Gastroesophageal sphincter (tissue), 4 donors: ENCODE data around the gene ACSM5. TPM values are rescaled to one million over a fixed set of nuclear protein-coding genes. Genes with fewer than 3 reads are reported as not detected.

ENCODE experiments used
- ATAC-seq: fragments of 150-250 bp; one replicate; pipeline ENCODE4 v1.9.1; 2016; ENCODE audit warnings: mild to moderate bottlenecking, moderate library complexity
- H3K27ac ChIP-seq, 4 donors: fragments of 200-600 bp; sonication (generic) in 3 of 4; 1 replicate in 3 of 4; 2 replicates in 1 of 4; pipeline ENCODE4 v1.5.1; 2016 to 2019
- H3K27me3 ChIP-seq: fragments of 200-600 bp; sonication (generic); one replicate; pipeline ENCODE4 v1.5.1; 2019
- H3K36me3 ChIP-seq, 2 donors: fragments of 200-600 bp; sonication (generic); one replicate each; pipeline ENCODE4 v1.5.1; 2019; ENCODE audit warnings: control low read depth in 1 of 2
- H3K4me1 ChIP-seq, 3 donors: fragments of 200-600 bp; sonication (generic); 1 replicate in 2 of 3; 2 replicates in 1 of 3; pipeline ENCODE4 v1.5.1; 2016 to 2019; ENCODE audit warnings: control low read depth in 2 of 3
- H3K4me3 ChIP-seq, 2 donors: fragments of 200-600 bp; sonication (generic); one replicate each; pipeline ENCODE4 v1.5.1; 2019; ENCODE audit warnings: mild to moderate bottlenecking in 1 of 2, moderate library complexity in 1 of 2
- H3K9me3 ChIP-seq, 3 donors: fragments of 200-600 bp; sonication (generic); one replicate each; pipeline ENCODE4 v1.5.1; 2017 to 2019; ENCODE audit warnings: control low read depth in 2 of 3
- EP300 ChIP-seq: sonication (generic); formaldehyde crosslinking; IDR thresholded peaks from one replicate; pipeline ENCODE4 v1.6.1; 2017; ENCODE audit warnings: antibody characterized with exemption, mild to moderate bottlenecking
- POLR2A ChIP-seq, 2 donors: fragments of 450-650 bp; IDR thresholded peaks; one replicate each; pipeline ENCODE4 v1.6.1; 2017; ENCODE audit warnings: antibody characterized with exemption in 2 of 2, mild to moderate bottlenecking in 2 of 2, moderate library complexity in 1 of 2
- POLR2AphosphoS5 ChIP-seq: sonication (generic); formaldehyde crosslinking; IDR thresholded peaks from one replicate; pipeline ENCODE4 v1.6.1; 2017; ENCODE audit warnings: antibody characterized with exemption
- WGBS, 2 donors: methylation state at CpG; one replicate each; pipeline ENCODE4 v1.1.5; 2018; ENCODE audit warnings: low coverage in 1 of 2; 5-methylcytosine and 5-hydroxymethylcytosine counted together
- total RNA-seq, 4 donors: library from RNA; depleted of rRNA; stranded (reverse); fragments of >200 nt; gene quantifications; one replicate each; pipeline ENCODE4 v1.1.0, GENCODE V29; 2016
- TF ChIP-seq, protein P1 (sequence below), 4 experiments: fragments of 200-600 bp in 2 of 4; fragments of 450-650 bp in 2 of 4; sonication (generic) in 1 of 4; IDR thresholded peaks; one replicate each; pipeline ENCODE4 v1.5.1; 2017 to 2019; ENCODE audit warnings: antibody characterized with exemption in 4 of 4, mild to moderate bottlenecking in 2 of 4, moderate library complexity in 2 of 4

Gene ACSM5
- total RNA-seq, 4 donors from 2014 or later: 1.3 to 5.4 (median 5.0) TPM

DNA sequence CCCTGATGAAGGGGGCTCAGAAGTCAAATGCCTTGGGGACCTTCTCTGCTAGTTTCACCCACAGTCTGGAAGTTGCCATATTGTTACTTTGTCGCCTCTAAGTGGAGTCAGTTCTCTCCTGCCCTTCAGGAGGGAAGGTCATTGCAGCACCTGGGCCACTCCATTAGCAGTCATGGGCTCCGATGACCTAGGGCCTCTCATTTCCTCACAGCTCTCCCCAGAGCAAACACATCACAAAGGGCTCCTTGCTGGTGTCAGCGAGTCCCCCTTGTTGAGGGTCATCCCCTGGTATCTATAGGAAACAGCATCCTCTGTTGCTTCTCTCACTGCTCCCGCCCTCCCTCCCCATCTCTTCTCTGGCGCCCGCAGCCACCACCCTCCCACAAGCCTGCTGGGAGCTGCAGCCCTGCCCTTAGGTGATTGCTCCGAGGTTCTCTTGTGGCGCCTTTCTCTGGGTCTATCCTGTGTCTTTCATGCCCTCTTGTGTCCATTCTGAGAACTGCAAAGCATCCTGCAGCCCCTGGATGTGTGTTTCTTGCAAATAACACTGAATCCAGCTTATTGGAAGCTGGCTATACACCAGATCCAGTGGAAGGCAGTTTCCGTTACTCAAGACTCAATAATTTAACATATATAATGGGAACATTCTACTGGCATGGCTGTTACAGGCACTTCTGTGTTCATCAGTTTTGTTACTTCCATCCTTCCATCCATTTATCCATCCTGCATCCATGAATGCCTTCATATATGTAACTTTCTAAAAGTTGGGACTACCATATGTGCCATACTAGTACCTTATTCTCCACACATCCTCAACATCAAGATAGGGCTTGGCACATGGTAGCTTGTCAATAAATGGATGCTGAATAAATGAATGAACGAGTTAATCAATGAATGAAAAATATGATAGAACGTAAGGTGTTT is 26.0 kb upstream of the ACSM5 start:
- Histone ChIP-seq H3K9me3 (no peaks in the 10 kb centered on the region), H3K4me3 (no peak overlapping the region), H3K27ac (no peak overlapping the region), H3K4me1 (peaks cover 0 to 11% (median 0%) of the 10 kb centered on the region in 3 donors), H3K27me3 (peaks cover 23% of the 10 kb centered on the region), H3K36me3 (no peaks in the 10 kb centered on the region)
- ATAC-seq: peak; percentile 58
- WGBS, 2 donors: 25 to 32% methylated on average over 10 of the region's 11 CpGs
- TF ChIP-seq POLR2A (IDR thresholded peaks at IDR 0.05): no peak
- TF ChIP-seq POLR2AphosphoS5: no peak
- TF ChIP-seq EP300: no peak
- TF ChIP-seq, protein P1, sequence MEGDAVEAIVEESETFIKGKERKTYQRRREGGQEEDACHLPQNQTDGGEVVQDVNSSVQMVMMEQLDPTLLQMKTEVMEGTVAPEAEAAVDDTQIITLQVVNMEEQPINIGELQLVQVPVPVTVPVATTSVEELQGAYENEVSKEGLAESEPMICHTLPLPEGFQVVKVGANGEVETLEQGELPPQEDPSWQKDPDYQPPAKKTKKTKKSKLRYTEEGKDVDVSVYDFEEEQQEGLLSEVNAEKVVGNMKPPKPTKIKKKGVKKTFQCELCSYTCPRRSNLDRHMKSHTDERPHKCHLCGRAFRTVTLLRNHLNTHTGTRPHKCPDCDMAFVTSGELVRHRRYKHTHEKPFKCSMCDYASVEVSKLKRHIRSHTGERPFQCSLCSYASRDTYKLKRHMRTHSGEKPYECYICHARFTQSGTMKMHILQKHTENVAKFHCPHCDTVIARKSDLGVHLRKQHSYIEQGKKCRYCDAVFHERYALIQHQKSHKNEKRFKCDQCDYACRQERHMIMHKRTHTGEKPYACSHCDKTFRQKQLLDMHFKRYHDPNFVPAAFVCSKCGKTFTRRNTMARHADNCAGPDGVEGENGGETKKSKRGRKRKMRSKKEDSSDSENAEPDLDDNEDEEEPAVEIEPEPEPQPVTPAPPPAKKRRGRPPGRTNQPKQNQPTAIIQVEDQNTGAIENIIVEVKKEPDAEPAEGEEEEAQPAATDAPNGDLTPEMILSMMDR (IDR thresholded peaks at IDR 0.05): peak; percentile 62 to 84 (median 70)

DNA sequence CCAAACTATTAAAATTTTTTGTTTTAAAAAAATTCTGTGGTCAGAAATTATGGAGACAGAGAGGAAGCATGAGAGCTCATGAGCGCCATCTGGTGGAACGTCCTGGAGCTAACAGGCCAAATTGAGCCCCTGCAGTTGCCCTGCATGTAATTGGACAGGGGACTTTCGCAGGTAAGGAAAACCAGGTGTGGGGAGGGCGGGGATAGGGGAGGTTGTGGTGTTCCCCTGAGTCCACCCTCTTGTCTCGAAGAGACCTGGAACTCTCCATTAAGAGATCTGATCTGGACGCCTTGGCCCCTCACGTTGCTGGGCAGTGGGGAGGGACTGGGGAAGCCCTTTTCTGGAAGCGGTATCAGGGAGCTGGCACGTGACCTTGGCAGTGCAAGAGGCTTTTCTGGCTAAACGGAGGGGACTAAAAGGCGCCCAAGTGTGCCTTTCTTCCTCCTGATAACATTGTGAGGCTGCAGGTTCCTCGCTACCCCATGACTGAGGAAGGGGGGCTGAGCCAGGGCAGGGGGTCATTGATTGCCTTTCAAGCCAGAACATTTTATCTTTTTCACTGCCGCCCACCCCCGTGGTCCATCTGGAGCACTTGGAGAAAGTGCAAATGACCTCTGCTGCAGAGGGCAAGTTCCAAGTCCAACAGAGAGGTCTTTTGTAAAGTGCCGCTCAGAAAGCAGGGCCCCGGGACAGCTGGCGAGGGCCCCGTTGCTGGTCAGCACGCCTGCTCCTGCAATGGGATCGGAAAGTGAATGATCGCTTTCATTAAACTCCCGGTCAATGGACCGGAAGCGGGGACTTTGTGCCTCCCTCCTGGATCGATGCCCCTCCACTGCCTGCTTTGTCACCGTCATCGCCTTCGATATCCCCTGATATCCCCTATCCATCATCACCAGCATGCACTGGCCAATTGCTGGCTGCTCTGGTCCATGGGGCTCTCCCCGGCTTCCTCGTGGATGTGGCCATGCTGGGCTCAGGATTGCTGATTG is 23.2 kb upstream of the ACSM5 start:
- Histone ChIP-seq H3K27me3 (peaks cover 9% of the 10 kb centered on the region), H3K4me3 (peak overlapping the region in 1 of 2 donors; percentile 6)
- ATAC-seq: no peak

DNA sequence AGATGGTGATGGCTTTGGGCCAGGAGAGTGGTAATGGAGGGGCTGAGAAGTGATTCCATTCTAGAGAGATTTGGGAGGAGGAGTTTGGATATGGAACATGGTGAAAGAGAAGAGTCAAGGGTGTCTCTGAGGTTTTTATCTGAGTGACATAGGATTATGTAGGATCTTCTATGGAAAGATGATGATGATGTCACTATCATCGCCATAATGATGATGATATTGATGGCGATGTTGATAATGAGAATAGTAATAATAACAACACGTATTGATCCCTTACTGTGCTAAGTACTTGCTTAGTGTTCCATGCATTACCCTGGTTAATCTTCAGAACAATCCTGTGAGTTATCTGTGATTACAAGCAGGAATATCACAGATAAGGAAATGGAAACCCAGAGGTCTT is 21.4 kb upstream of the ACSM5 start:
- ATAC-seq: no peak

More for the DNA sequence above, 23.2 kb upstream of the ACSM5 start:
- H3K36me3 ChIP-seq: no peaks in the 10 kb centered on the region
- H3K9me3 ChIP-seq: no peaks in the 10 kb centered on the region
- no peak overlapping the region for H3K27ac ChIP-seq
- peaks cover 0 to 11% (median 0%) of the 10 kb centered on the region in 3 donors for H3K4me1 ChIP-seq
- WGBS, 2 donors: 24 to 35% methylated on average over 10 to 24 of the region's 30 CpGs
- TF ChIP-seq POLR2AphosphoS5: no peak
- TF ChIP-seq, protein P1 (IDR thresholded peaks at IDR 0.05): peak; percentile 62 to 83 (median 72)

DNA sequence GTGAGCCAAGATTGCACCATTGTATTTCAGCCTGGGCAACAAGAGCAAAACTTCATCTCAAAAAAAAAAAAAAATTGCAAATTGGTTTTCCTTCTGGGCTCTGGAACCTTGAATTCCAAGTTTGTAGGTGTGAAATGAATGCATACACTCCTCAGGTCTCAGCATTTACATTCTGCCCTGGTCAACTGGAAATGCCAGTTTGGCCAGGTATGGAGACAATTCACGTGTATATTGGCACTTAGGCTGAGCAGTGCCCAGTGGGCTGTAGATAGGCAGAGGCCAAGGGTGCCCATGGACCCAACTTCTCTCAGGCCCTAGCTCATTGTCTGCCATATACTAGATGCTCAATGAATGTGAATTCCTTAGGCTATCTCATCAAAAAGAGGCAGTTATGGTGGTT is 20.5 kb upstream of the ACSM5 start:
- H3K4me3 ChIP-seq: no peak overlapping the region
- ATAC-seq: no peak
- H3K36me3 ChIP-seq: no peaks in the 10 kb centered on the region
- peaks cover 9% of the 10 kb centered on the region for H3K27me3 ChIP-seq
- H3K9me3 ChIP-seq: no peaks in the 10 kb centered on the region
- WGBS, 2 donors: 86% methylated on average over 1 of the region's 1 CpG; no CpG with 5 or more reads in 1 of the 2 donors
- H3K4me1 ChIP-seq: peaks cover under 1 to 18% (median under 1%) of the 10 kb centered on the region in 3 donors
- TF ChIP-seq, protein P1 (IDR thresholded peaks at IDR 0.05): no peak
- no peak for TF ChIP-seq EP300
- TF ChIP-seq POLR2AphosphoS5: no peak
- no peak for TF ChIP-seq POLR2A (IDR thresholded peaks at IDR 0.05)
- no peak overlapping the region for H3K27ac ChIP-seq

More for the DNA sequence above, 21.4 kb upstream of the ACSM5 start:
- H3K36me3 ChIP-seq: no peaks in the 10 kb centered on the region
- H3K4me1 ChIP-seq: peaks cover 0 to 11% (median 0%) of the 10 kb centered on the region in 3 donors
- H3K4me3 ChIP-seq: no peak overlapping the region
- peaks cover 9% of the 10 kb centered on the region for H3K27me3 ChIP-seq
- H3K27ac ChIP-seq: no peak overlapping the region
- no peaks in the 10 kb centered on the region for H3K9me3 ChIP-seq
- WGBS, 2 donors: 94 to 100% methylated on average over 1 to 3 of the region's 3 CpGs
- TF ChIP-seq EP300: no peak
- no peak for TF ChIP-seq POLR2AphosphoS5
- TF ChIP-seq, protein P1 (IDR thresholded peaks at IDR 0.05): no peak
- TF ChIP-seq POLR2A (IDR thresholded peaks at IDR 0.05): no peak
